HEK293T (cell line): Measurements from ENCODE around the gene CEBPB.

Experiments used
- ARNT ChIP-seq: fragments of 450-650 bp; IDR thresholded peaks from 2 replicates; pipeline ENCODE4 v1.6.1; 2017; ENCODE audit warnings: mild to moderate bottlenecking
- BHLHE40 ChIP-seq: fragments of 450-650 bp; IDR thresholded peaks from 2 replicates; pipeline ENCODE4 v1.6.1; 2016; ENCODE audit warnings: mild to moderate bottlenecking, moderate library complexity, borderline replicate concordance
- CTBP1 ChIP-seq: fragments of 450-650 bp; IDR thresholded peaks from 2 replicates; pipeline ENCODE4 v1.6.1; 2016; ENCODE audit warnings: borderline replicate concordance
- ELF4 ChIP-seq: fragments of 450-650 bp; IDR thresholded peaks from 2 replicates; pipeline ENCODE4 v1.6.1; 2017; ENCODE audit warnings: antibody characterized with exemption
- FOXK2 ChIP-seq: fragments of 450-650 bp; IDR thresholded peaks from 2 replicates; pipeline ENCODE4 v1.6.1; 2016; ENCODE audit warnings: mild to moderate bottlenecking
- FOXM1 ChIP-seq: fragments of 450-650 bp; IDR thresholded peaks from 2 replicates; pipeline ENCODE4 v1.6.1; 2017; ENCODE audit warnings: mild to moderate bottlenecking, borderline replicate concordance
- LEF1 ChIP-seq: fragments of 450-650 bp; IDR thresholded peaks from 2 replicates; pipeline ENCODE4 v1.6.1; 2017; ENCODE audit warnings: mild to moderate bottlenecking, borderline replicate concordance
- NFRKB ChIP-seq: fragments of 450-650 bp; IDR thresholded peaks from 2 replicates; pipeline ENCODE4 v1.6.1; 2016; ENCODE audit warnings: mild to moderate bottlenecking, moderate library complexity
- SP1 ChIP-seq: fragments of 450-650 bp; IDR thresholded peaks from 2 replicates; pipeline ENCODE4 v1.6.1; 2017
- TARDBP ChIP-seq: fragments of 450-650 bp; IDR thresholded peaks from 2 replicates; pipeline ENCODE4 v1.6.1; 2016
- ZNF384 ChIP-seq: fragments of 450-650 bp; IDR thresholded peaks from 2 replicates; pipeline ENCODE4 v1.6.1; 2016

DNA sequence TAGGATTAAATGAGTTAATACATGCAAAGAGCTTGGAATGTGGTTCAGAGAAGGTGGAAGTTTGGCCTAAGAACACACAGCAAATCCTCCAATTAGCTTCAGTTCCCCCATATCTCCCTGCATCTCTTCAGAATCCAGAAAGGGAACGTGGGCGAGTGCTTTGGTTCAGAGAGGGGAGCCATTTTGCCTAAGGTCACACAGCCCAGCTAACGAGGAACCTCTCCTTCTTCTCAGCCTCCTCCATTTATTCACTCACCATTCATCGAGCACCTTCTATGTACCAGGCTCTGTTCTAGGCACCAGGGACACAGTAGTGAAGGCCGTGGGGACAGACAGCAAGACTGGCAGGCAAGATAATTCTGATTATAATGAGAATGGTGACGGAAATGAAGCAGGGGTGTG lies 2.3 kb upstream of the CEBPB start:
- TF ChIP-seq SP1: no peak
- TF ChIP-seq FOXK2: no peak
- TF ChIP-seq NFRKB: no peak
- TF ChIP-seq TARDBP: no peak
- no peak for TF ChIP-seq FOXM1
- no peak for TF ChIP-seq ARNT
- TF ChIP-seq ELF4: no peak
- no peak for TF ChIP-seq BHLHE40
- TF ChIP-seq LEF1: no peak
- TF ChIP-seq ZNF384: no peak
- no peak for TF ChIP-seq CTBP1
